GM18951 (cell line): ENCODE results near the gene PRRG1.
"Not testable (repeated sequence)": the region's sequence is repeated elsewhere in the genome, so short reads cannot be mapped to it uniquely, and the experiment has no call there.

Experiments used
- POLR2A ChIP-seq: IDR thresholded peaks from 4 replicates; pipeline ENCODE4 v1.6.1; 2011; ENCODE audit warnings: mild to moderate bottlenecking; ENCODE audit not compliant: insufficient read length, insufficient read depth; ENCODE audit errors: extremely low read depth
- in situ Hi-C: fragments of 300-500 bp; cut with MboI; formaldehyde crosslinking; loops from one replicate; pipeline ENCODE4 v1.12.0; 2022; ENCODE audit warnings: low sequenced_read_pairs, mixed read lengths, inconsistent platforms; ENCODE audit not compliant: unreplicated experiment

Gene PRRG1

DNA sequence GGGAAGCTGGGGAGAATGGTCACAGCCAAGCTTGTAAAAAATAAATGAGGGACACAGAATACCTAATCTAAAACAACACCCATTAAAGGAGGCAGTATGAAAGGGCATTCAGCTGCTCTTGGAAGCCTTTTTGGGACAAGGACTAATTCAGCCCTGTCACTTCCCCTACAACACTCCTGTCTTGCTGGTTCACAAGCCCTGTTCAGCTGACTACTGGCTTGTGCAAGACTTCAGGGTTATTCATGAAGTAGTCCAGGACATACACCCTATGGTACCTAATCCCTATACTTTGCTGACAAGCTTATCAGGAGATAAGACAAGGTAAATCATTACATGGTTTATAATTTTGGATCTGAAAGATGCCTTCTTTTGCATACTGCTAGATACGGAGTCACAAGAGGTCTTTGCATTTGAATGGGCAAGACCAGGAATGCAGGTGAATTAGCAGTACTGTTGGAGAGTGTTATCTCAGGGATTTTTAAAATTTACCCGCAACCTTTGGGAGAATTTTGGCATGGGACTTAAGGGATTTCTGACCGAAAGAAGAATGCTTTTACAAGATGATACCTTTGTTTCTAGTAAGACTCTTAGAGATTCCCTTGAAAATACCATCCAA is 119.1 kb downstream of the PRRG1 start:
- in situ Hi-C loops = no loop called here
- TF ChIP-seq POLR2A = no peak

DNA sequence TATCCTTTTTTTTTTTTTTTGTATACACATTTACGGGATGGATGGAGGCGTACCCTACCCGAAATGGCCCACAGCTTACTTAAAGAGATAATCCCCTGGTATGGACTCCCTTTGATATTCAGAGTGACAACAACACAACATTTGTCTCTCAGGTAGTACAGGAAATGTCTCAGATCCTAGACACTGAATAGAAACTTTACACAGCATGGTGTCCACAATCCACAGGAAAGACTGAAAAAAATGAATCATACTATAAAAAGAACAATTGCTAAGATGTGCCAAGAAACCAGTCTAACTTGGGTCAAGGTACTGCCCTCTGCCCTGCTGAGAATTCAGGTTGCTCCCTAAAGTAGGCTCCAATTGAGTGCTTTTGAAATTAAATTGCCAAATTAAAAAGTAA is 121.5 kb downstream of the PRRG1 start:
- no peak for TF ChIP-seq POLR2A
- in situ Hi-C loops = no loop called here

DNA sequence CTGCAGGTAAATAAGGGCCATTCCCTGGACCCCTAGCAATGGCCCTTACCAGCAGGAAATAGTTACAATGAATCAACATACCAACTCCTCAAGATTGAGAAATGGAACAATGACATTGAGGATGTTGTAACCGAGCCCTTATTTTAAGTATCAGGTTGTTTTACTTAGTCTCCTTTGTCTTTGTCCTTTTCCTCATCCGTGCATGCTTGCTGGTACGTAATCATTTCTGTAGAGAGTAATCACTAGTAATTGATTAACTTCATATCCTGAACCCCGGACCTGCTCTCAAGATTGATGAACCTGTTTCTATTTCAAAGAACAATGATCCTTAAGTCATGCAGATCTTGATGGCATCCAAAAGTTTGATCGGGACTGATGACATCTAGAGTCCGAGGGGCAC is 123.7 kb downstream of the PRRG1 start:
- TF ChIP-seq POLR2A = no peak
- in situ Hi-C loops = no loop called here

DNA sequence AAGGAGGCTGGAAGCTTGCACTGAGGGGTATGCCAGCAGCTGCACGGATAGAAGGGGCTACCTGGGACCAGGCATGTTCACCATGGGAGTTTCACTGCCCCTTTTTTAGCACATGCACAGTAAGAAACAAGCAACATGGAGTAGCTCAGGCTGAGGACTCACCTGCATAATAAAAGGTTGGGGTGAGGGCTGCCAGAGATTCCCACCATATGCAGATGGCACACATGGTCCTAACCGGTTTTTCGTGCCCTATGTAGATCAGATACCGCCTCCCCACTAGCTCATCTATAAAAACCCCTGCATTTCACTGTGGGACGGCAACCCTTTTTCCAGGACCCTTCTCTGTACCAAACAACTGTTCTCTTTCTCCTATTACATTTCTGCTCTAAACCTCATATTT is 125.3 kb downstream of the PRRG1 start:
- no peak for TF ChIP-seq POLR2A
- in situ Hi-C loops = no loop called here

DNA sequence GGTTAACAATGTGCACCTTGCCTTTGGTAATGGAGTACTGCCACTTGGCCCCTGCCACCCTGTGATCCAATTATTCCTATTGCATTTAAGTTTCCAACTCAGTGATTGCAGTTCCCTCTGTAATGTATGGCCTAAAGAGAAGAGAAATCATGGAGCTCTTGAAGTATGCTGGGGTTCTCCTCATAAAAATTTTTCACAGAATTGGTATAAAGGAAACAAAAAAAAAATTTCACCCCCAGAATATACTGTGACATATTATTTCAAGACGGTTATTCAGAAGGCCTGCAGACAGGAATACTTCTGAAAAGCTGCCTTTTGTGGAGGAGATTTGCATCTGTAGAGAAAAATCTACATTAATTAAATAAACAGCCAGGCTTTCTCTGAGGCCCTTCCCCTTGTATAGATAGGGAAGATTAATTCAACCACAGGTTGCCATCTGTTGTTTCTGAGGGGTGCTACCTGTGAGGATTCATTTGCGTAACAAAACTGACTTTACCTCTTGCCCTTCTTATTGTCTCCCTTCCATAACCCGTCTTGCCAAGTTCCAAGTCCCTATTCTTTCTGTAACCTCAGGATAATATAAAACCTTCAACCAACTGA is 127.5 kb downstream of the PRRG1 start:
- TF ChIP-seq POLR2A = no peak
- in situ Hi-C loops = no loop called here

DNA sequence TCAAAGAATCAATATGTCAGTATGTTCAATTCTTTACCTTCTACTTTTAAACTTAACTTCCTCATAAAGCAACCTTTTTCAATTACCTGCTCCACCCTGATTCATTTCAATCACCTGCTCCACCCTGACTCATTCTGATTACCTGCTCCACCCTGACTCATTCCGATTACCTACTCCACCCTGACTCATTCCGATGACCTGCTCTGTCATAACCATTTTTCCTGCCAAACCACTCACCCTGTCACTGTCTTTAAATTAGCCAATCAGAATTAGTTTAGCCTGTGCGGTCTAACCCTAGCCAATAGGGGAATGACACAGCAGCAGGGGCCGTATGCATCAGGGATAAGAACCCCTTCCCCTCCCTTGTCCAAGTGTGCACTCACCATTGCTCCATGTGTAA is 135.2 kb downstream of the PRRG1 start:
- in situ Hi-C loops = not testable (repeated sequence)

DNA sequence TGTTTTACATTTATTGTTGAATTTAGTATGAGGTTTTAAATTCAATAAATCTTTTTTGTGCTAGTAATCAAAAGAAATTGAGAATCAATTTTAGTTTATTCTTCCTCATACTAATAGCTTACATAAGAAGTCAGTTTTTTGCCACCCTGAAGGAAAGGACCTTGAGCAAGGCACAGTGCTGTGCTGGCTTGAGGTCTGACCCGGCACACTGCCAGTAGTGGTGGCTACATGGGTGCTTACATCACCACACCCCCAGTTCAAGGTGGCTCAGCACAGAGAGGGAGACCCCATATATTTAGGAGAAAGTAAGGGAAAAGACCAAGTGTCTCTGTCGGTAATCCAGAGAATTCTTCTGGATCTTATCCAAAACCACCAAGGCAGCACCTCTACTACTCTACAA is 136.3 kb downstream of the PRRG1 start:
- TF ChIP-seq POLR2A = no peak
- in situ Hi-C loops = no loop called here

DNA sequence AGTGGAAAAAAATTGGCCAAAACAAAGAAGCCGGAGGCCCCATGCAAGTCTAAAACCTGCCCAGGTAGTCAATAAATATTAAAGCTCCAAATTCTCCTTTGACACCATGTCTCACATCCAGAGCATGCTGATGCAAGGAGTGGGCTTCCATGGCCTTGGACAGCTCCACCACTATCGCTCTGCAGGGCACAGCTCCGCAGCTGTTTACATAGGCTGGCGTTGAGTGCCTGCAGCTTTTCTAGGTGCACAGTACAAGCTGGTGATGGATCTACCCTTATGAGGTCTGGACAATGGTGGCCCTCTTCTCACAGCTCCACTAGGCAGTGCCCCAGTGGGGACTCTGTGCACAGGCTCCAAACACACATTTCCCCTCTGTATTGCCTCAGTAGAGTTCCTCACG is 138.1 kb downstream of the PRRG1 start:
- TF ChIP-seq POLR2A = no peak
- in situ Hi-C loops = no loop called here

DNA sequence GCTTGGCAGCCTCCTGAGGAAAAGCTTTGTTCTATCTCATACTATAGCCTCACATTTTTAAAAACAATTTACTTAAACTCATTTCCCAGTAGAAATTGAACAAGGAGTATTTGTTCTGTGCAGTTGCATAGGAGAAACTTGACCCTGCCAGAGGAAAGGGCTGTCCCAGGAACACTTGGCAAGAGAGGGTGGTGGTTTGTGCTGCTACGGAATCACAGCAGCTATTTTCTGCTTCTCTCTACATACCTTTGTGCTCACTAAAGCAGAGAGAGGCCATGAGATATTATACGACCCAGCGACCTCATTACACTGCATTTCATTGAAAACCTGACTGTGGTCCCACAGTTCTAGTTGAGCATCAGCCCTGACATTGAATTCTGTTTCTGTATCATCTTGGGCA is 139.2 kb downstream of the PRRG1 start:
- in situ Hi-C loops = no loop called here
- no peak for TF ChIP-seq POLR2A

DNA sequence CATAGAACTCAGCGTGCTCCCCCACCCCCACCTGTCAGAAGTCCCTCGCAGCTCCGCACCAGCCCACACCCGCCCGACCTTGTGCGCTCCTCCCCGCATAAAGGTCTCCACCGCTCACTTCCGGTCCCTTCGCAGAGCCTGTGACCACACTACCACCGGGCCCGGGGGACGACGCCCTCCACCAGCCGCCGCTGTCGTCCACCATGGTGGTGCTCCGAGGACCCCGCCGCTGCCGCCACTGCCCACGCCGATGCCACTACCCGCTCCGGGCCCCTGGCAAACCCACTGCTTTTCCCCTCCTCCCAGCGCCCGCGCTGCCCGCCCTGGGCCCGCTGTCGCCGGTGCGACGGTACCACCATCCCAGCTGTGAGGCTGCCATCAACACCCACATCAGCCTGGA is 142.5 kb downstream of the PRRG1 start:
- no peak for TF ChIP-seq POLR2A
- in situ Hi-C loops = no loop called here

DNA sequence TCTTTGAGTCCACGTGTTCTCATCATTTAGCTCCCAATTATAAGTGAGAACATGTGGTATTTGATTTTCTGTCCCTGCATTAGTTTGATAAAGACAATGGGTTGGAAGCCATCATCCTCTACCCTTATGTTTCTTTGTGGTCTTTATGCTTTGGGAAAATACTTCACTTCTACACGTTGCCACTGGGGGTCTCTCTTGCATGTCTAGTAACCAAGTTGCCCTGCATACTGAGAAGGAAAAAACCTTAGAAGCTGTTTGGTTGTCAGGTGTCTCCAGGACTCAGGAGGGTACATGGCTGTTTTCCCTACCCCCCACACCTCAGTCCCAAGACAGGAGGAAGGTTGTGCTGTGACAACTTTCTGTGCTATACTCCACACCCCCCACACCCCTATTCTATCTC is 146.6 kb downstream of the PRRG1 start:
- in situ Hi-C loops = not testable (repeated sequence)

DNA sequence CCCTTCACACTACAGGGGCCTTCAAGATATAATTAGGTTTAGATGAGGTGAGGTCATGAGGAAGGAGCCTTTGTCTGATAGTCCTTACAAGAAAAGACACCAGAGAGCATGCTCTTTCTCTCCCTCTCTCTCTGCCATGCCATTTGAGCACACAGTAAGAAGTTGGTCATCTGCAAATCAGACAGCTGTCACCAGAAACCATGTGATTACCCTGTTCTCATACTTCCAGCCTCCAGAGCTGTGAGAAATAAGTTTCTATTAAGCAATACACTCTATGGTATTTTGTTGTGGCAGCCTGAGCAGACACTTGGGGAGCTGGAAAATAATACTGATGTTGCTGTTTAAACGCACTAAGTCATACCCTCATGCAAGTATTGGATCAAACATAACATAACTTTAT is 148.0 kb downstream of the PRRG1 start:
- in situ Hi-C loops = not testable (repeated sequence)

DNA sequence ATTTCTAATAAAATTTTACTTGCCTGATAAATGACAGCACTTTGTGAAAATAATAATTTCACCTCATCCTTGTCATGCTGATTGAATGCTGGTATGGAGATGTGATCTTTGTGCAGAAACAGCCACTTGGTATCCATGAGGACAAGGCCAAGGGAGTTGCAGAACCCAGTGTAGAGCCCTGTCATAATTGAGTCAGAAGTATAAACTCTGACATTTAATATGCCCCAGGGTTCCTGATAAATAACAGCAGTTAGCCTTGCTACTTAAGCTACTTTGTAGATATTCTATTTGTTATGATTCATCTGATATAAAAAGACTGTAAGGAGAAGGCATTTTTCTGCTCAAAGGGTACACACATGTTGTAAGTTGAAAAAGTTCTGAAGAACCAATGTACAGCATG is 149.2 kb downstream of the PRRG1 start:
- in situ Hi-C loops = not testable (repeated sequence)

DNA sequence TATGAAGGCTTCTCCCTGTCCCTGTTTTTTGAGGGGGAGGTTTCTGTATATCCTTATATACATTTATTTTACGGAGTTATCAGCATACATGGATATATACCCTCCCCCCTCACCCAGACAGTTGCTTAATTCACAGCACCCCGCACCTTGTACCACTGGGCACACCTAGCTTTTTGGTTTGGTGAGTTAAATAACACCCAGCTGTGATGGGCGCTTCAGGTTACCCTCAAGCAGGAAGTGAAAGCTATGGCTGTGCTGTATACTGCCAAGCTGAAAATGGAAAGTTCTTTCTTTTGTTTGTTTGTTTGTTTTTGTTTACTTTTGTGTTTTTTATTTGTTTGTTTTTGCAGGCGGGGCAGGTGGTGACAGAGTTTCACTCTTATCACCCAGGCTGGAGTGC is 150.5 kb downstream of the PRRG1 start:
- in situ Hi-C loops = not testable (repeated sequence)

DNA sequence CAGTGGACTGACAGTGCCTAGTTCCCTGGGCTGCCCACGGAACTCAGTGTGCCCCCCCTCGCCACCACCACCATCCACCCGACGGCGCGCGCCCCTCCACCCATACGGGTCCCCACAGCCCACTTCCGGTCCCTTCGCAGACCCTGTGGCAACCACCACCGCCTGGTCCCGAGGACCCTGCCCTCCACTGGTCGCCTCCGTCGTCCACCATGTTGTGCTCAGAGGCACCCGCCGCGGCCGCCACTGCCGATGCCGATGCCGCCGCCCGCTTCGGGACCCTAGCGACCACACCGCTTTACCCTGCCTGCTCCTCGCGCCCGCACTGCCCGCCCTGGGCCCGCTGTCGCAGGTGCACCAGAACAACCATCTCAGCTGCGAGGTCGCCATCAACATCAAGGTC is 155.8 kb downstream of the PRRG1 start:
- in situ Hi-C loops = no loop called here

More for the DNA sequence above, 155.8 kb downstream of the PRRG1 start:
- no peak for TF ChIP-seq POLR2A
